OCI-LY7 (cell line): ENCODE results near the gene ZBTB7A. TPM values are rescaled to one million over a fixed set of nuclear protein-coding genes. Genes with fewer than 3 reads are reported as not detected.

Source experiments
- BruUV-seq: library from RNA; stranded (reverse); fragments of 400-500 nt; replicated peaks from 2 replicates; lab custom pipeline; 2021; lab: Mats Ljungman, UMichigan
- CTCF ChIA-PET: fragments of 300-600 bp; sonication (Branson Sonifier 250); formaldehyde crosslinking; loops from one replicate; lab custom pipeline; 2022; ENCODE audit warnings: antibody characterized with exemption; ENCODE audit not compliant: unreplicated experiment; lab: Charles Lee
- POLR2A ChIA-PET: fragments of 300-600 bp; sonication (Branson Sonifier 250); formaldehyde crosslinking; loops from one replicate; lab custom pipeline; 2022; ENCODE audit warnings: antibody characterized with exemption; lab: Charles Lee
- DNase-seq: peaks from one replicate; pipeline ENCODE4 v3.0.0-alpha.2; 2015; ENCODE audit warnings: low spot score
- H2AFZ ChIP-seq: fragments of 200-600 bp; sonication (generic), shearing (Covaris generic); 2 replicates; pipeline ENCODE4 v1.6.1; 2014; ENCODE audit warnings: mild to moderate bottlenecking, antibody characterized with exemption, low read length, moderate library complexity
- H3K27ac ChIP-seq: fragments of 200-600 bp; sonication (generic); 2 replicates; pipeline ENCODE4 v1.5.1; 2014; ENCODE audit warnings: mixed run types, low read depth, mild to moderate bottlenecking, moderate library complexity, low read length, inconsistent platforms; ENCODE audit not compliant: poor library complexity, severe bottlenecking
- H3K36me3 ChIP-seq: fragments of 200-600 bp; sonication (generic); 2 replicates; pipeline ENCODE4 v1.6.1; 2014; ENCODE audit warnings: mild to moderate bottlenecking, antibody characterized with exemption, low read length, moderate library complexity, mixed read lengths; ENCODE audit not compliant: insufficient read depth
- H3K4me1 ChIP-seq: fragments of 200-600 bp; sonication (generic); 2 replicates; pipeline ENCODE4 v1.5.1; 2014; ENCODE audit warnings: mild to moderate bottlenecking, low read length; ENCODE audit not compliant: insufficient read depth, poor library complexity, severe bottlenecking
- H3K4me2 ChIP-seq: fragments of 200-600 bp; sonication (generic); 2 replicates; pipeline ENCODE4 v1.6.1; 2014; ENCODE audit warnings: mild to moderate bottlenecking, low read length
- H3K4me3 ChIP-seq: fragments of 200-600 bp; sonication (generic); 2 replicates; pipeline ENCODE4 v1.5.1; 2014; ENCODE audit warnings: mild to moderate bottlenecking, low read depth, low read length; ENCODE audit not compliant: poor library complexity, severe bottlenecking
- H3K79me2 ChIP-seq: fragments of 200-600 bp; sonication (generic); 2 replicates; pipeline ENCODE4 v1.6.1; 2016; ENCODE audit warnings: low read depth, mild to moderate bottlenecking, low read length, moderate library complexity, mixed read lengths; ENCODE audit not compliant: insufficient read depth
- H3K9me2 ChIP-seq: fragments of 200-600 bp; sonication (generic); 2 replicates; pipeline ENCODE4 v1.6.1; 2016; ENCODE audit warnings: mild to moderate bottlenecking, low read length, mixed read lengths; ENCODE audit not compliant: insufficient read depth
- H3K9me3 ChIP-seq: fragments of 200-600 bp; sonication (generic); 2 replicates; pipeline ENCODE4 v1.6.1; 2014; ENCODE audit warnings: mild to moderate bottlenecking, mixed run types, low read length, mixed read lengths
- H4K20me1 ChIP-seq: fragments of 200-600 bp; sonication (generic); 2 replicates; pipeline ENCODE4 v1.6.1; 2014; ENCODE audit warnings: mild to moderate bottlenecking, antibody characterized with exemption, low read length, moderate library complexity, mixed read lengths; ENCODE audit not compliant: insufficient read depth
- EZH2phosphoT487 ChIP-seq: fragments of 200-600 bp; sonication (generic); IDR thresholded peaks from 2 replicates; pipeline ENCODE4 v1.6.1; 2018; ENCODE audit warnings: low read depth, borderline replicate concordance, mild to moderate bottlenecking, mixed run types, antibody characterized with exemption, low read length, moderate library complexity, mixed read lengths
- intact Hi-C: fragments of 100-400 bp; cut with micrococcal nuclease; formaldehyde crosslinking; loops from one replicate; pipeline ENCODE4 v1.10.0; 2022; ENCODE audit not compliant: unreplicated experiment
- total RNA-seq, 2 experiments: library from RNA; depleted of rRNA in 1 of 2; stranded (reverse); fragments of >200 nt in 1 of 2; shearing (Covaris generic) in 1 of 2; gene quantifications; 2 replicates each; pipeline ENCODE4 v1.2.3, GENCODE V29; 2014 to 2022
- TF ChIP-seq, protein P1 (sequence below): fragments of 200-600 bp; sonication (generic); conservative IDR thresholded peaks from 2 replicates; pipeline ENCODE4 v1.5.1; 2014; ENCODE audit warnings: mild to moderate bottlenecking, antibody characterized with exemption, low read length, moderate library complexity, mixed read lengths

Gene ZBTB7A
- total RNA-seq, 2 experiments from 2014 or later: 17.2 to 29.3 TPM

- no peak for DNase-seq
- TF ChIP-seq EZH2phosphoT487: no peak
- TF ChIP-seq, protein P1, sequence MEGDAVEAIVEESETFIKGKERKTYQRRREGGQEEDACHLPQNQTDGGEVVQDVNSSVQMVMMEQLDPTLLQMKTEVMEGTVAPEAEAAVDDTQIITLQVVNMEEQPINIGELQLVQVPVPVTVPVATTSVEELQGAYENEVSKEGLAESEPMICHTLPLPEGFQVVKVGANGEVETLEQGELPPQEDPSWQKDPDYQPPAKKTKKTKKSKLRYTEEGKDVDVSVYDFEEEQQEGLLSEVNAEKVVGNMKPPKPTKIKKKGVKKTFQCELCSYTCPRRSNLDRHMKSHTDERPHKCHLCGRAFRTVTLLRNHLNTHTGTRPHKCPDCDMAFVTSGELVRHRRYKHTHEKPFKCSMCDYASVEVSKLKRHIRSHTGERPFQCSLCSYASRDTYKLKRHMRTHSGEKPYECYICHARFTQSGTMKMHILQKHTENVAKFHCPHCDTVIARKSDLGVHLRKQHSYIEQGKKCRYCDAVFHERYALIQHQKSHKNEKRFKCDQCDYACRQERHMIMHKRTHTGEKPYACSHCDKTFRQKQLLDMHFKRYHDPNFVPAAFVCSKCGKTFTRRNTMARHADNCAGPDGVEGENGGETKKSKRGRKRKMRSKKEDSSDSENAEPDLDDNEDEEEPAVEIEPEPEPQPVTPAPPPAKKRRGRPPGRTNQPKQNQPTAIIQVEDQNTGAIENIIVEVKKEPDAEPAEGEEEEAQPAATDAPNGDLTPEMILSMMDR: no peak
- H3K4me3 ChIP-seq: no peak overlapping the region
- ChIA-PET CTCF (no interaction called here), POLR2A (interaction anchor here (0.5 kb wide), 1 partner anchor 1166 kb away, joined by 3 read pairs; no protein-coding TSS in a partner anchor)
- no TSS peak for BruUV-seq
- peaks cover 9% of the 10 kb centered on the region; the same call in 1 of the 2 replicates for H3K79me2 ChIP-seq
- H3K4me1 ChIP-seq: peaks cover 4% of the 10 kb centered on the region
- H3K9me2 ChIP-seq: no peaks in the 10 kb centered on the region
- no peak overlapping the region for H2AFZ ChIP-seq
- no peaks in the 10 kb centered on the region for H3K9me3 ChIP-seq
- peaks cover 4% of the 10 kb centered on the region for H4K20me1 ChIP-seq
- intact Hi-C loops: no loop called here
- H3K27ac ChIP-seq: no peak overlapping the region
- H3K4me2 ChIP-seq: no peak overlapping the region
- peaks cover 51% of the 10 kb centered on the region for H3K36me3 ChIP-seq
Observed at GRCh38 chr19:4013886-4014540, 52.7 kb downstream of the ZBTB7A start.

- Histone ChIP-seq H3K27ac (no peak overlapping the region), H4K20me1 (peaks cover 8% of the 10 kb centered on the region), H3K9me3 (no peaks in the 10 kb centered on the region), H2AFZ (no peak overlapping the region), H3K4me2 (no peak overlapping the region), H3K36me3 (peaks cover 42% of the 10 kb centered on the region), H3K4me3 (no peak overlapping the region), H3K9me2 (no peaks in the 10 kb centered on the region), H3K4me1 (peaks cover 11% of the 10 kb centered on the region), H3K79me2 (peaks cover 18% of the 10 kb centered on the region; the same call in 1 of the 2 replicates)
- ChIA-PET CTCF (no interaction called here), POLR2A (no interaction called here)
- no TSS peak for BruUV-seq
- DNase-seq: no peak
- intact Hi-C loops: no loop called here
- TF ChIP-seq EZH2phosphoT487: no peak
- TF ChIP-seq, protein P1: no peak
Observed at GRCh38 chr19:4012975-4013634, 53.6 kb downstream of the ZBTB7A start.
